IPS-NIHi7 (cell line): ENCODE measurements around the gene CPNE7.

ENCODE experiments used
- DNase-seq: peaks from one replicate; pipeline ENCODE4 v3.0.0; 2012; ENCODE audit warnings: mixed read lengths; ENCODE audit errors: extremely low spot score

Gene CPNE7

GRCh38 chr16:89602952-89603590 lies 27.5 kb downstream of the CPNE7 start:
- DNase-seq: no peak

GRCh38 chr16:89604764-89605163 lies 29.2 kb downstream of the CPNE7 start:
- no peak for DNase-seq

- no peak for DNase-seq
Measured at GRCh38 chr16:89605186-89605970, 29.8 kb downstream of the CPNE7 start.

- no peak for DNase-seq
Measured at GRCh38 chr16:89606006-89606405, 30.4 kb downstream of the CPNE7 start.

GRCh38 chr16:89607453-89607852 lies 31.9 kb downstream of the CPNE7 start:
- no peak for DNase-seq

- no peak for DNase-seq
Measured at GRCh38 chr16:89607937-89608740, 32.6 kb downstream of the CPNE7 start.

GRCh38 chr16:89610108-89610453 lies 34.5 kb downstream of the CPNE7 start:
- DNase-seq: no peak

- DNase-seq: no peak
Measured at GRCh38 chr16:89612415-89613166, 37.0 kb downstream of the CPNE7 start.

- no peak for DNase-seq
Measured at GRCh38 chr16:89613231-89613953, 37.8 kb downstream of the CPNE7 start, which contains the start of gene DPEP1. DPEP1 (plus strand) TSS chr16:89613642; CDS start chr16:89630411, 16,769 bp downstream.

GRCh38 chr16:89613954-89614459 lies 38.4 kb downstream of the CPNE7 start:
- DNase-seq: no peak

- no peak for DNase-seq
Measured at GRCh38 chr16:89615176-89615575, 39.6 kb downstream of the CPNE7 start.

- peak; percentile 69 for DNase-seq
Measured at GRCh38 chr16:89615596-89616090, 40.1 kb downstream of the CPNE7 start.

- DNase-seq: no peak
Measured at GRCh38 chr16:89616623-89617022, 41.1 kb downstream of the CPNE7 start.

- DNase-seq: no peak
Measured at GRCh38 chr16:89617036-89617435, 41.5 kb downstream of the CPNE7 start.

- DNase-seq: no peak
Measured at GRCh38 chr16:89618109-89618998, 42.8 kb downstream of the CPNE7 start.

GRCh38 chr16:89619840-89620239 lies 44.3 kb downstream of the CPNE7 start:
- DNase-seq: no peak

GRCh38 chr16:89620406-89620841 lies 44.9 kb downstream of the CPNE7 start:
- no peak for DNase-seq

GRCh38 chr16:89621136-89621697 lies 45.7 kb downstream of the CPNE7 start:
- no peak for DNase-seq

- DNase-seq: no peak
Measured at GRCh38 chr16:89621698-89622409, 46.3 kb downstream of the CPNE7 start.
